Activated CD4-positive, alpha-beta T cell treated with anti-CD3 and anti-CD28 coated beads, Interleukin-2, amount 10 ng/mL, durations not matched to agents 24 days and 14 days (primary cell): Measurements from ENCODE around the gene RBM38. TPM values are rescaled to one million over a fixed set of nuclear protein-coding genes. Genes with fewer than 3 reads are reported as not detected.

Source experiments
- DNase-seq: peaks from one replicate; pipeline ENCODE4 v3.0.0; 2022
- H3K27ac Mint-ChIP-seq: one replicate; pipeline ENCODE4 v1.8.0; 2022; ENCODE audit warnings: mild to moderate bottlenecking, mixed read lengths
- H3K27me3 Mint-ChIP-seq: one replicate; pipeline ENCODE4 v1.8.0; 2022; ENCODE audit warnings: mixed read lengths
- H3K36me3 Mint-ChIP-seq: one replicate; pipeline ENCODE4 v1.8.0; 2022; ENCODE audit warnings: low read depth, mild to moderate bottlenecking, mixed read lengths
- H3K4me1 Mint-ChIP-seq: one replicate; pipeline ENCODE4 v1.8.0; 2021; ENCODE audit warnings: mixed read lengths
- H3K4me3 Mint-ChIP-seq: one replicate; pipeline ENCODE4 v1.8.0; 2022; ENCODE audit warnings: mild to moderate bottlenecking, moderate library complexity, mixed read lengths
- H3K9me3 Mint-ChIP-seq: one replicate; pipeline ENCODE4 v1.8.0; 2021; ENCODE audit warnings: mixed read lengths
- intact Hi-C: fragments of 100-400 bp; cut with micrococcal nuclease; formaldehyde crosslinking; loops from one replicate; pipeline ENCODE4 v1.15.1; 2023
- total RNA-seq: library from RNA; stranded (reverse); gene quantifications from 2 replicates; pipeline ENCODE4 v1.2.3, GENCODE V29; 2022

Gene RBM38
- total RNA-seq, 1 donor from 2014 or later = 100 TPM

DNA sequence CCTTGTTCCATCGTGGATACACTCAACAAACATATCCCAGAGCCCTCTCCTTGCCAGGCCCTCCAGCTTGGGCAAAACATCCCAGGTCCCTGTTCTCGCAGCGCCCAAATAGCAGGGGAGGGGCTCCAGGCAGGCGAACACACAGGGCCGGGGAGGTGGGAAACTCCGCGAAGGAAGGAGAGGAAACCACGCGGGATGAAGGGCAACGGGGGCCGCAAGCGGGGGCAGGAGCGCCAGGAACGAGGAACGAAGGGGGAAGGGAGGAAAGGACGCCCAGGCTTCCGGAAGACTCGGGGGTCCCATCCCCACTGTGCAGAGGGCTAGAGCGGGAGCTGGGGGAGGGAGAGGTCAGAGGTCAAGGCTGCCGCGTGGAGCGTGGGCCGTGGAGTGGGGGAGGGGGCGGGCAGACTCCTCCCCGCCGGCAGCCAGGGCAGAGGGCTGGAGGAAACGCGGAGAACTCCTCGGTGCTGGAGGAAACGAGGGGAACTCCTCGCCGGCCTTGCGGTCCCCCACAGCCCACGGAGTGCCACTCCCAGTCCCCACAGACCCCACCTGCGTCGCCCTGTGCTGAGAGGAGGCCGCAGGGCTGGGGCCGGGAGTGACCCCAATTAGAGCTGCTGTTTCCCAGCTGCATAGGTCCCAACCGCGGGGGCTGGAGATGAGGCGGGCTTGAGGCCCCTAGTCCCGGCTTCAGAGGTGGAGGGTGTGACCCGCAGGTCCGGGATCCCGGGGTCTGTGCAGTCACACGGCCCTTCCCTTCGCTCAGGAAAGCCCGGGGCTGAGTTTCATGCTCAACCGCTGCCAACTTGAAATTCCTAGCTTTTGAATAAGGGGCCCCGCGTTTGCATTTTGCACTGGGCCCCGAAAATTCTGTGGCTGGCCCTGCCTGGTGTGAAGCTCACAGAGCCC is 1.2 kb upstream of the RBM38 start:
- peaks cover 32% of the 10 kb centered on the region for H3K36me3 Mint-ChIP-seq
- H3K27ac Mint-ChIP-seq = peak overlapping the region; percentile 98
- intact Hi-C loops = loop anchor here (1.0 to 10.0 kb wide), 5 partner anchors 8 to 1655 kb away; partner anchors contain the start of genes PRELID3B, RAE1 and VAPB
- no peaks in the 10 kb centered on the region for H3K9me3 Mint-ChIP-seq
- H3K4me1 Mint-ChIP-seq = peaks cover 26% of the 10 kb centered on the region
- H3K4me3 Mint-ChIP-seq = peak overlapping the region; percentile 88
- peak; percentile 90 for DNase-seq
- H3K27me3 Mint-ChIP-seq = no peaks in the 10 kb centered on the region

DNA sequence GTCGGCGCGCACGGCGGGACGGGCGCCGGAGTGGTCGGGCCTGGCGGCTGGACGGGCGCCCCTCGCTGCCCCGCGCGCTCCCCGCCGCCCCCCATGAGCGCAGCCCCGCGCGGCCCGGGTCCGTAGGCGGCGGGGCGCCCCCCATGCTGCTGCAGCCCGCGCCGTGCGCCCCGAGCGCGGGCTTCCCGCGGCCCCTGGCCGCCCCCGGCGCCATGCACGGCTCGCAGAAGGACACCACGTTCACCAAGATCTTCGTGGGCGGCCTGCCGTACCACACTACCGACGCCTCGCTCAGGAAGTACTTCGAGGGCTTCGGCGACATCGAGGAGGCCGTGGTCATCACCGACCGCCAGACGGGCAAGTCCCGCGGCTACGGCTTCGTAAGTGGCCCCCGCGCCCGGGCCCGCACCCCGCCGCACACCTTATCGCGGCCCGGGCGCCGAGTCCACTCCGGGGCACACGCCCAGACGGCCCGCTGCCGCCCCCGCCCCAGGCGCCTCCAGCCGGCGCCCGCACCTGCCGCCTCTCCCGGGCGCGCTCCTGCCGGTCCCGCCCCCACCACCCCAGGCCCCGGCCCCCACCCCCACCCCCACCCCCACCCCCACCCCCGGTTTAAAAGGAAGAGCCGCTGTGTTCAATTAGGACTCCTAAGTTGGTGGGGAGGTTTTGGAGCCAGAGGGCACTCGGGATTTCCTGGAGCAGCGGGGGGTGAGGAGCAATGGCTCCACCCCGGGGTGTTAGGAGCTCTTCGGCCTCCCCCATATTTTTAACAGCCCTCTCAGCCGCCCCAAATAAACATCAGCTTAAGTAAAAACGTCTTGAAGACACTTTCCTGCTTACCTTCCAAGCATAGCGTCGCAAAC is 474 bp downstream of the RBM38 start:
- DNase-seq = peak; percentile 80
- H3K4me1 Mint-ChIP-seq = peaks cover 38% of the 10 kb centered on the region
- H3K27me3 Mint-ChIP-seq = no peaks in the 10 kb centered on the region
- no peaks in the 10 kb centered on the region for H3K9me3 Mint-ChIP-seq
- peak overlapping the region; percentile 87 for H3K4me3 Mint-ChIP-seq
- intact Hi-C loops = loop anchor here (2.0 to 10.0 kb wide), 3 partner anchors 227 to 1653 kb away; partner anchors contain the start of genes PRELID3B and VAPB
- H3K27ac Mint-ChIP-seq = peak overlapping the region; percentile 93
- H3K36me3 Mint-ChIP-seq = peaks cover 42% of the 10 kb centered on the region

DNA sequence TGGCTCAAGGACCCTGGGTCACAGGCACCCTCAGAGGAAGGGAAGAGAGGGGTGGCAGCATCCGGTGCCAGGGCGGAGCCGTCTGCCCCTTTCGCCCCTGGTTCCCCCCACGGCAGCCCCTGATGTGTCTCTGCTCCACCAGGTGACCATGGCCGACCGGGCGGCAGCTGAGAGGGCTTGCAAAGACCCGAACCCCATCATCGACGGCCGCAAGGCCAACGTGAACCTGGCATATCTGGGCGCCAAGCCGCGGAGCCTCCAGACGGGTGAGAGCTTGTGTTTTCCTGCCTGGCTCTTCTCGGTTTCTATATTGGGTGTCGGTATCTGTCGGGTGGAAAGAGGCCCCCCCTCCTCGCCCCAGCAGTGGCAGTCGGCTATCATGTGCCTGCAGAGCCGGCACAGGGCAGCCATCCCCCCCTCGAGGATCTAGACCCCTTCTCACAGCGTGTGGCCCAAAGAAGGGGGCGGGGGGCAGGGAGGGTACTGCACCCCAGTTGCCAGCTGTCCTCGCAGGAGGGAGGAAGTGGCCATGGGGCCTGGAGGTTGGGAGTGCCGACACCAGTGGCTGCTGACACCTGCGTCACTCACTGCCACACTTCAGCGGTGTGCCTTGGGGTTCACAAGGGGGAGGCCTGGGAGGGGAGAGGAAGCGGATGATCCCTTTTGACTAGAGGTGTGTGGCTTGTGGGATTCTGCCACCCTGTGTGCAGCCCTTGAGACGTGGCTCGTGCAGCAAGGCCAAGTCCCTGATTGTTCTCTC is 1.5 kb downstream of the RBM38 start:
- peak; percentile 94 for DNase-seq
- Mint-ChIP-seq H3K4me3 (peak overlapping the region; percentile 87), H3K36me3 (peaks cover 52% of the 10 kb centered on the region), H3K4me1 (peaks cover 48% of the 10 kb centered on the region), H3K27me3 (no peaks in the 10 kb centered on the region), H3K27ac (peak overlapping the region; percentile 93), H3K9me3 (no peaks in the 10 kb centered on the region)
- intact Hi-C loops = loop anchor here (5.0 to 10.0 kb wide), 2 partner anchors 995 to 1652 kb away; partner anchors contain the start of genes PRELID3B and VAPB

DNA sequence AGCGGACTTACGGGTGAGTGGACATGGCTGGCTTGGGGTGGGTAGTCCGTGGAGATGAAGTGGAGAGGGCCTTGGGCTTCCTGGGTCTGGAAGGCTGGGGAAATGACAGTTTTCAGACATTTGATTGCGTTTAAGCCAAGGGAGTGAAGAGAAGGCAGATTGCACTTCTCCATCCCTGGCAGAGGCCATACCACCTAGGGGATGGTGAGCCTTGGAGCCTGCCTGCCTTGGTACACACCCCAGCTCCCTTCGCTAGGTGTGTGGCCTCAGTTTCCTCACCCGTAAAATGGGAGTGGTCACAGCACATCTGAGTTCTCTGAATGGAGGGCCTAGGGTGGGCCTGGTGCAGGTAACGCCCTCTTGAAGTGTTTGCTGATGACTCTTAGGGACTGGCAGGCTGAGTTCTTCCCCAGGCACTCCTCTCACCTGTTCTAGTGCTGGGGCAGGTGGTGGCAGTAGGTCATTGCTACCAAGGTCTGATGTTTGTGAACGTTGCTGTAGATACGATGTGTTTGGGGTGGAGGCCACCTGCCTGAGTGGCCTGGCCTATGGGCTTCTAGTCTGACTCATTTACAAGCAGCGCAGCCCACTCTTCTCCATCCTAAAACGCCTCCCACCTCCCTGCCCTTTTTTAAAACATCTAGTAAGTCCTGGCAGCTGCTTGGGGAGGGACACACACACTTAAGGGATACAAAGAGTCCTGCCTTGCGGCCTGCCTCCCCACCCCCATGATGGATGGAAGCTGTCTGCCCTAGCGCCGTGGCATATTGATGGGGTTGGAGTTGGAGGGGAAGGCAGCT is 2.3 kb downstream of the RBM38 start:
- DNase-seq = no peak
- Mint-ChIP-seq H3K9me3 (no peaks in the 10 kb centered on the region), H3K27ac (peak overlapping the region; percentile 93), H3K4me3 (peak overlapping the region; percentile 87), H3K4me1 (peaks cover 54% of the 10 kb centered on the region), H3K36me3 (peaks cover 57% of the 10 kb centered on the region), H3K27me3 (no peaks in the 10 kb centered on the region)
- intact Hi-C loops = loop anchor here (5.0 to 10.0 kb wide), 2 partner anchors 994 to 1651 kb away; partner anchors contain the start of genes PRELID3B and VAPB

DNA sequence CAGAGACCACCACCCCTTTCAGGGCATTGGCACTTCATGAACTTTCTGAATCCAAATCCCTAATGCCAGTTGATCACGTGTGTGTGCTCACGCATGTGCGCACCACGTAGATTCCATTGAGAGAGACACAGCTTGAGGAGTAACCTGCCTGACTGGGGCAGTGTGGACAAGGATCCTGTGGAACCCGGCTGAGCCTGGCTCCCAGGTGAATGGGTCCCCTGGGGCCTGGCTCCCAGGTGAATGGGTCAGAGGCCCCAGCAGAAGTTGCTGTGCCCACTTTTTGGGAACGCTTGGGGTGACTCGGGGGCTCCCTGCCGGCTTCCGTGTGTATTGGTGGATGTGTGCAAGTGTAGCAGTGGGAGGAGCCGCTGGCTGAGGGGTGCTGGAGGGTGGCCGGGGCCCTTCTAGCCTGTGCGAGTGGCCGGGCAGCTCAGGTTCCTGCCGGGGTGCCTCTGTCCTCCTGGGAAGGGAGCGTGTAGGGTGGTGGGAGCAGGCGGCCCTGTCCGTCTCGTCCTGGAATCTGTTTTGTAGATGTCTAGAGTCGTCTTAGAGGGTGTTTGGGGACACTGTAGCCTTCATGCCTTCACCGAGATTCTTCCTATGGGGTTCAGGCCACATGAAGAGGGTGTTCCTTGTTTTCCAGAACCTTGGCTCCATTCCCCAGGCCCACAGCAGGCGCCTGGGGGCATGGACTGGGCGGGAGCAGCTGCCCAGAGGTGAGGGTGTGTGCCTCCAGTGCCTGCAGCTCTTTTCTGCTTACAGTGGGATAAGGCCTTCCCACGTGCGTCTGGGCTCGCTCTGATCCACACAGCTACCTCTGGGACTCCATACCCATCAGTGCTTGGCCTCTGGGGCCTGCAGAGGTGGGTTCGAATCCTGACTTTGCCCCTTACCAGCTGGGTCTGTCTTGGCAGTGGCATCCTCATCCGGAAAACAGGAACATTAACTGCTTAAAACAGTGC is 3.2 kb downstream of the RBM38 start:
- H3K36me3 Mint-ChIP-seq = peaks cover 66% of the 10 kb centered on the region
- intact Hi-C loops = loop anchor here (5.0 to 10.0 kb wide), 5 partner anchors 927 to 1650 kb away; partner anchors contain the start of genes AURKA, CSTF1, PRELID3B and RTF2
- H3K4me1 Mint-ChIP-seq = peaks cover 63% of the 10 kb centered on the region
- H3K27me3 Mint-ChIP-seq = no peaks in the 10 kb centered on the region
- no peaks in the 10 kb centered on the region for H3K9me3 Mint-ChIP-seq
- DNase-seq = no peak
- H3K4me3 Mint-ChIP-seq = peak overlapping the region; percentile 87
- H3K27ac Mint-ChIP-seq = no peak overlapping the region

DNA sequence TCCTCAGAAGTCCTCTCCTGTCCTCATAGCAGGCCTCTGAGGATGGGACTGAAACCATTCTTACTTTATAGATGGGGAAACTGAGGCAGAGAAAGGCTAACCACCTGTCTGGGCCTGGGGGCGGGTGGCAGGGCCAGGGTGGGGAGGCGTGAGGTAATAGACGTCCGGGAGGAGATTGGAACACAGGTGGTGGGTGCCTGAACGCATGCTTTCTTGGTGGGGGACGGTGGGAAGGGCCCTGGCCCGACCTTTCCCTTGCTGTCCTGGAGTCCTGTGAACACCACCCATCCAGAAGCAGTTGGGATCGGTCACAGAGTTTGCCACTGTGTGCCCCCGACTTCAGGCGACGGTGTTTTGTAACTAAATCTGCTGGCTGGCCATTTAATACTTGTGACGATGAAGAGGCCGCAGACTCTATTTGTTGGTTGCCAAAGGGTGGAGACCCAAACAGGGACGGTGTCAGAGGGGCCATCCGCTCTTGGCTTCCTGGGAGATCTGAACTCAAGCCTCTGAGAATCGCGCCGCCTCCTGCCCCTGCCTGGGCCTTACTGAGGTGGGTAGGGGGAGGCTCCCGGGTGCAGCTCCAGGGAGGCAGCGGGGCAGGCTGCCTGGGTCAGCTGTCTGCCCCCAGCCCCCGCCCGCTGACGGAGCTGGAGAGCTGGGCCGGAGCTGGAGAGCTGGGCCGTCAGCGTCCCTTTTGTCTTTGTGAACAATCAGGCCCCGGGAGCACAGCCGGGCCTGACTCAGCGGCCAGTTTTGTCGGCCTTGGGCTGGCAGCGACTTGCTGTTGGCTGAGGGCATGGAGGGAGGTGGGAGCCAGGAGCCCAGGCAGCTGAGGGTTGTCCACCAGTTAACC is 4.1 kb downstream of the RBM38 start:
- intact Hi-C loops = loop anchor here (5.0 to 10.0 kb wide), 4 partner anchors 928 to 1649 kb away; partner anchors contain the start of genes AURKA, CSTF1, PRELID3B and RTF2
- H3K27ac Mint-ChIP-seq = no peak overlapping the region
- peaks cover 71% of the 10 kb centered on the region for H3K36me3 Mint-ChIP-seq
- DNase-seq = no peak
- no peak overlapping the region for H3K4me3 Mint-ChIP-seq
- peaks cover 65% of the 10 kb centered on the region for H3K4me1 Mint-ChIP-seq
- H3K27me3 Mint-ChIP-seq = no peaks in the 10 kb centered on the region
- H3K9me3 Mint-ChIP-seq = no peaks in the 10 kb centered on the region

DNA sequence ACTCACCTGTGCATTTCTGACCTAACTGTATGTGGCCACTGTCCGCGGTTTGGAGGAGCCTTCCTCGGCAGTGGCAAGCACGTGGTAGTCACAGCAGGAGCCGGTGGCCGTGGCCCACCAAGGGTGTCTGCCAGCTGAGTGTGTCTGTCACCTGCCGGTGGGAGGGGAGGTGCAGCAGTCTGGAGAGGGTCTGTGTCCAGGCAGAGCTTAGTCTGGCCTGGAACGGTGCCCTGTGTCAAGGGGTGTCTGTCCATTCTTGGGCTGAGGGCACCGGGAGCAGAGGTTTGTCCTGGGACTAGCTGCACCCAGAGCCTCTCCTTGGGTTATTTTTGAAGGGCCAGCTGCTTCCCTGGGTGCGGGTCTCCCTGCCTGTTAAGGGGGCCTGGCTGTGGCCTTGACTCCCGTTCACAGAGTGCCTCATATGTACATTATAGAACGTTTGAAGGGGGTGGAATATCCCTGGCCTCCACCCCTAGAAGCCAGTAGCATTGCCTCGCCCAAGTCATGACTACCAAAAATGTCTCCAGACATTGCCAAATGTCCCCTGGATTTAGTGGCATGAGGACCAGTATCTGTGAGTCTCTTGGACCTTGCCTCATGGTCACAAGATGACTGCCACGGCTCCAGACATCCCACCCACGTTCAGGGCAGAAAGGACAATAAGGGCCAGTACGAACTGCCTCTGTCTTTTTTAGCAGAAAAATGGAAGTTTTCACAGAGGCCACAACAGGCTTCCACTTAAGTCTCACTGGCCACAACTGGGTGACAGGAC is 5.2 kb downstream of the RBM38 start:
- intact Hi-C loops = loop anchor here (5.0 to 10.0 kb wide), 4 partner anchors 929 to 1648 kb away; partner anchors contain the start of genes AURKA, CSTF1, PRELID3B and RTF2
- Mint-ChIP-seq H3K4me3 (peak overlapping the region; percentile 86), H3K36me3 (peaks cover 78% of the 10 kb centered on the region), H3K27me3 (no peaks in the 10 kb centered on the region), H3K9me3 (no peaks in the 10 kb centered on the region), H3K4me1 (peaks cover 67% of the 10 kb centered on the region), H3K27ac (peak overlapping the region; percentile 95)
- DNase-seq = no peak

DNA sequence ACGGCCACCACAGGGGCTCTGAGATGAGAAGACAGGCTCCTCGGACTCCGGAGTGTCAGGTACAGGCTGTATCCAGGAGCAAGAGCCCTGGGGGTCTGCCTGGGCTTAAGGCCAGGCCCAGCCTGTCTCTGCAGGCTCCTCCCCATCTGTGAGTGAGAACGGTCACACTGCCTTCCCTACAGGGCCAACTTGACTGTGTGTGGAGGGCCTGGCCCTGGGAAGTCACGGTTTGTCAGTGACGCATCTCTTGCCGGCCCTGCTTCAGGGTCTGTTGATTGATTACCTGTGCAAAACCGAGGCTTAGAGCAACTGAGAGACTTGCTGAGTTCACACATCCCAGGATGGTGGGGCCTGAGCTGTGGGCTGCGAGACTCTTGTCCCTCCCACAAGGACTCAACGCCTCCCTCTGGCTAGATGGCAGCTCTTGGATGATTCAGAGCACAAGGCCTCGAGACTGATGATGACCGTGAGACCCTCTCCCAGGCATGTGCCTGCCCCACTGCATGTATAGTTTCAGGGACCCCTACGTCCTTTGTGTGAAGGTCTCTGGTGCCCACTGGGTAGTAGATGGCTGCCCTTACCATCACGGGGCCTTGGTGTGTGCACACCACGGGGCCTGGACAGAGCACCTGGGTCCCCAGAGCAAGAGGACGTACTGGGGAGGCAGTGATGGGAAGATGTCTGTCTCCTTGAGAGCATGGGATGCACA is 5.9 kb downstream of the RBM38 start:
- peak overlapping the region; percentile 86 for H3K4me3 Mint-ChIP-seq
- H3K9me3 Mint-ChIP-seq = no peaks in the 10 kb centered on the region
- H3K4me1 Mint-ChIP-seq = peaks cover 73% of the 10 kb centered on the region
- DNase-seq = peak; percentile 66
- peak overlapping the region; percentile 95 for H3K27ac Mint-ChIP-seq
- H3K27me3 Mint-ChIP-seq = no peaks in the 10 kb centered on the region
- intact Hi-C loops = loop anchor here (5.0 to 10.0 kb wide), 4 partner anchors 930 to 1648 kb away; partner anchors contain the start of genes AURKA, CSTF1, PRELID3B and RTF2
- H3K36me3 Mint-ChIP-seq = peaks cover 83% of the 10 kb centered on the region

DNA sequence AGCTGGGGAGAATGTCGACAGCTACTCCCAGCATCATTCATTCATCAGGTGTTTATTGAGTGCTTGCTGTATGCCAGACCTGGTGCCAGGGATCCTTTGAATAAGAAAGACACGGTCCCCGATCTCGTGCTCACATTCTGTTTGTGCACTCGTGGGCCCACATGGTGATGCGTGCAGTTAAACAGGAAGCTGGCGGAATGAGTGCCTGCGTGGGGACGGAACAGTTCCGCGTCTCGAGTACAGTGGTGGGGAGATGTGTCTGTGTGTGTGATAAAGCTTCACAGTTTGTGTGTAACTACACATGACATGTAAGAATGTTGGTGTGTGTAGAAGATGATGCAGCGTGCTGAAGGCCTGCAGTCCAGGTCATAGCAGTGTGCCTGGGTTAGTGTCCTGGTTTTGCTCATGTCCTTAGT is 6.5 kb downstream of the RBM38 start:
- intact Hi-C loops = loop anchor here (1.0 to 10.0 kb wide), 6 partner anchors 8 to 1647 kb away; partner anchors contain the start of genes AURKA, CSTF1, PRELID3B and RTF2
- Mint-ChIP-seq H3K4me3 (peak overlapping the region; percentile 86), H3K27ac (peak overlapping the region; percentile 95), H3K4me1 (peaks cover 73% of the 10 kb centered on the region), H3K36me3 (peaks cover 83% of the 10 kb centered on the region), H3K27me3 (no peaks in the 10 kb centered on the region), H3K9me3 (no peaks in the 10 kb centered on the region)
- peak; percentile 84 for DNase-seq
